Measurements from ENCODE around the gene CEP85. TPM values are rescaled to one million over a fixed set of nuclear protein-coding genes. Genes with fewer than 3 reads are reported as not detected.
A peak's percentile ranks its signal among the peaks of the same experiment; 100 is the strongest.

CEP85 gene
- total and polyA plus RNA-seq, 10 of the 15 experiments (the other 5 are each of a cell fraction or from before 2014, with no cell fraction given): 8.4 to 26.8 (median 21.5) TPM

- TF ChIP-seq E2F8 (IDR thresholded peaks at IDR 0.05; ENCODE audit: low read depth, partially characterized antibody): no peak
- TF ChIP-seq NFYB (IDR thresholded peaks at IDR 0.05; ENCODE audit: insufficient read depth, low read depth, low read length): no peak
- no peak; the same call in 1 of the 2 replicates for TF ChIP-seq NBN (IDR thresholded peaks at IDR 0.05)
- TF ChIP-seq SMARCA5 (IDR thresholded peaks at IDR 0.05): peak; percentile 42; the same call in 1 of the 2 replicates
- peak; percentile 56 for TF ChIP-seq MEF2B (IDR thresholded peaks at IDR 0.05; ENCODE audit: partially characterized antibody, poor library complexity, severe bottlenecking)
- TF ChIP-seq FOXM1 (IDR thresholded peaks at IDR 0.05; ENCODE audit: low read depth, low read length): no peak
- TF ChIP-seq MLLT1 (IDR thresholded peaks at IDR 0.05): 0 out of 2 replicates have a peak, but pooled peaks have one; percentile 38
- peak; percentile 88 for TF ChIP-seq DPF2 (IDR thresholded peaks at IDR 0.05)
- TF ChIP-seq MYC (IDR thresholded peaks at IDR 0.05; ENCODE audit: insufficient read depth, insufficient read length, insufficient replicate concordance, low read length, severe bottlenecking): no peak
- TF ChIP-seq TCF12 (IDR thresholded peaks at IDR 0.05; ENCODE audit: low read depth, low read length): no peak
Measured at GRCh38 chr1:26234644-26235370, 807 bp downstream of the CEP85 start (continued).
